GM23248 (cell line): Measurements from ENCODE around the gene ANAPC2.

Experiments
- EZH2 ChIP-seq: fragments of 200-600 bp; sonication (generic); IDR thresholded peaks from 2 replicates; pipeline ENCODE4 v1.6.1; 2018; ENCODE audit warnings: antibody characterized with exemption, mild to moderate bottlenecking; ENCODE audit not compliant: insufficient read depth, poor library complexity, severe bottlenecking
- EZH2phosphoT487 ChIP-seq: fragments of 200-600 bp; sonication (generic); IDR thresholded peaks from 2 replicates; pipeline ENCODE4 v1.6.1; 2018; ENCODE audit warnings: antibody characterized with exemption, moderate library complexity, mild to moderate bottlenecking, low read depth; ENCODE audit not compliant: insufficient read depth

DNA sequence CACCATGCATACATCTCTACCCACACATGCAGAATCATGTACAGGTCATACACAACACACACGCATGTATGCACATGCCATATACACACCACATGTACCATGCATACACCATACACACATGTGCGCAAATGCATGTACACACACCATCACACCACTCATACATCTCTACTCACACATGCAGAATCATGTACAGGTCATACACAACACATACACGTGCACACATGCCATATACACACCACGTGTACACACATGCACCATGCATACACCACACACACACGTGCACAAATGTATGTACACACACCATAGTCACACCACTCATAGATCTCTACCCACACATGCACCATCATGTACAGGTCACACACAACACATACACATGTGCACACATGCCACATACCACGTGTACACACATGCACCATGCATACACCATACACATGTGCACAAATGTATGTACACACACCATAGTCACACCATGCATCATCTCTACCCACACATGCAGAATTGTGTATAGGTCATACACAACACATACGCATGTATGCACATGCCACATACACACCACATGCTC, 35.4 kb downstream of the ANAPC2 start:
- no peak for TF ChIP-seq EZH2phosphoT487
- no peak for TF ChIP-seq EZH2
